Prostate gland (tissue), 2 donors: Measurements from ENCODE around the gene TMPO. TPM values are rescaled to one million over a fixed set of nuclear protein-coding genes. Genes with fewer than 3 reads are reported as not detected.
"Not testable (repeated sequence)": the region's sequence is repeated elsewhere in the genome, so short reads cannot be mapped to it uniquely, and the experiment has no call there.

ENCODE experiments used
- DNase-seq: peaks from one replicate; pipeline ENCODE4 v3.0.0-alpha.2; 2019; ENCODE audit warnings: low spot score
- H3K27ac ChIP-seq, 2 donors: fragments of 200-600 bp; sonication (generic); 2 replicates each; pipeline ENCODE4 v1.5.1; 2017 to 2019
- H3K27me3 ChIP-seq: fragments of 200-600 bp; sonication (generic); replicated peaks from 2 replicates; pipeline ENCODE4 v1.5.1; 2019; ENCODE audit not compliant: insufficient read depth
- H3K36me3 ChIP-seq, 2 donors: fragments of 200-600 bp; sonication (generic); 1 replicate in 1 of 2; 2 replicates in 1 of 2; pipeline versions ENCODE4 v1.5.1 to v1.8.1; 2017 to 2019
- H3K4me1 ChIP-seq: fragments of 200-600 bp; sonication (generic); replicated peaks from 2 replicates; pipeline ENCODE4 v1.5.1; 2019
- H3K4me3 ChIP-seq, 2 donors: fragments of 200-600 bp; sonication (generic); 2 replicates each; pipeline ENCODE4 v1.5.1; 2017 to 2019
- H3K9me3 ChIP-seq: fragments of 200-600 bp; sonication (generic); 2 replicates; pipeline ENCODE4 v1.5.1; 2017
- CTCF ChIP-seq, 4 experiments: fragments of 200-600 bp in 2 of 4; fragments of 450-650 bp in 2 of 4; sonication (generic) in 2 of 4; IDR thresholded peaks; 1 replicate in 3 of 4; 2 replicates in 1 of 4; pipeline ENCODE4 v1.5.1; 2016 to 2019; ENCODE audit warnings: antibody characterized with exemption in 4 of 4, mild to moderate bottlenecking in 2 of 4, moderate library complexity in 2 of 4
- POLR2A ChIP-seq: fragments of 450-650 bp; IDR thresholded peaks from one replicate; pipeline ENCODE4 v1.6.1; 2016; ENCODE audit warnings: antibody characterized with exemption, mild to moderate bottlenecking
- POLR2AphosphoS5 ChIP-seq: sonication (generic); formaldehyde crosslinking; IDR thresholded peaks from one replicate; pipeline ENCODE4 v1.6.1; 2017; ENCODE audit warnings: antibody characterized with exemption
- WGBS: methylation state at CpG from one replicate; pipeline ENCODE4 v1.1.5; 2018; 5-methylcytosine and 5-hydroxymethylcytosine counted together
- intact Hi-C: fragments of 100-400 bp; cut with DNase I; formaldehyde crosslinking; loops from one replicate; pipeline ENCODE4 v1.14.2; 2022
- total RNA-seq, 2 donors: library from RNA; depleted of rRNA; stranded (reverse); fragments of >200 nt; gene quantifications; one replicate each; pipeline ENCODE4 v1.1.0, GENCODE V29; 2016

The TMPO gene
- total RNA-seq, 2 donors from 2014 or later = 47.7 to 79.6 TPM

- no peak for TF ChIP-seq POLR2AphosphoS5
- no peak for TF ChIP-seq POLR2A
- TF ChIP-seq CTCF (IDR thresholded peaks at IDR 0.05) = no peak
- WGBS = 91% methylated on average over 3 of the region's 3 CpGs
- intact Hi-C loops = loop anchor here (10.0 kb wide), 1 partner anchor 443 kb away; no protein-coding TSS in a partner anchor
Observed at GRCh38 chr12:98561846-98562245, 46.5 kb downstream of the TMPO start.

DNA sequence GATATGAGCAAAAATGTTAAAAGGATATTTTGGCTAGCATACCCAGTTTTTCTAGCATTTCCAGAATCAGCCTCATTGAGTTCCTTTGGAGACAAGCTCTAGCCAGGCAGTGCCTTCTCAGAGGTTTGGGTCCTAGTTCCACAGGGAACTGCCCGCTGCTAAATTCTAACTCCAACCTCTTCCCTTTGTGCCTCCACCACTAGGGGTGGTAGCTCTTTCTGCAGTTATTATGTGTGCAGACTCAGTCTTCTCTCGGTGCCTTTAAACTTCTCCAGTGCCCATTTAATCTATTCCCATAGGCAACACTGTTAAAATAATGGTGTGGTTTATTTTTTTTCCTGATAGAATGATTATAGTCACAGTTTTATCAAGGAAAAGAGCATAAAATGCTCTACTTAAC, 56.6 kb downstream of the TMPO start:
- no peak for DNase-seq
- TF ChIP-seq POLR2A (no peak), POLR2AphosphoS5 (no peak), CTCF (IDR thresholded peaks at IDR 0.05) (no peak)
- H3K36me3 ChIP-seq = no peaks in the 10 kb centered on the region
- 76% methylated on average over 2 of the region's 2 CpGs for WGBS
- intact Hi-C loops = no loop called here
- no peaks in the 10 kb centered on the region for H3K27me3 ChIP-seq
- H3K9me3 ChIP-seq = no peaks in the 10 kb centered on the region
- no peak overlapping the region for H3K27ac ChIP-seq
- no peaks in the 10 kb centered on the region for H3K4me1 ChIP-seq
- no peak overlapping the region for H3K4me3 ChIP-seq

More at GRCh38 chr12:98561846-98562245, 46.5 kb downstream of the TMPO start:
- no peak for DNase-seq
- no peak overlapping the region for H3K4me3 ChIP-seq
- no peaks in the 10 kb centered on the region for H3K9me3 ChIP-seq
- no peaks in the 10 kb centered on the region for H3K27me3 ChIP-seq
- H3K4me1 ChIP-seq = no peaks in the 10 kb centered on the region
- no peaks in the 10 kb centered on the region for H3K36me3 ChIP-seq
- H3K27ac ChIP-seq = no peak overlapping the region

DNA sequence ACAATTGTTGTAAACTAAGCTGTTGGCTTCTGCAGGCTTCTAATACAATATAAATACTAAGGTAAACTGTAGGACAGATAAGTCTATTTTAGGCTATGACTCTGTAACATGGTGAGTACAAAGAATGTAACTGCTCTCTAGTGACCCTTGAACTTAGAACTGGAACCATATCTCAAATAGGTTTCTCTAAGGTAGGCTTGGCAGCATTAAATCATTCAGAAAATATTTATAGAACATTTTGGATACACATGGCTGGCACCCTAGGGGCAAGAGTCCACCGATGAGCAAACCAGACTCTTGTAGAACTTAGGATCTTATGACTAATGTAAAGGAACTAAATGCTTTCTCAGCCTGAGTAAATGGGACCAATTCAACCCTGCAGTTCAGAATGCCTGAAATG, 58.7 kb downstream of the TMPO start:
- no peak overlapping the region for H3K27ac ChIP-seq
- intact Hi-C loops = no loop called here
- no peak for DNase-seq
- TF ChIP-seq POLR2A (no peak), POLR2AphosphoS5 (no peak), CTCF (IDR thresholded peaks at IDR 0.05) (no peak)
- whole genome bisulfite sequencing = 62% methylated on average over 1 of the region's 1 CpG
- no peaks in the 10 kb centered on the region for H3K36me3 ChIP-seq
- no peaks in the 10 kb centered on the region for H3K4me1 ChIP-seq
- H3K9me3 ChIP-seq = no peaks in the 10 kb centered on the region
- no peaks in the 10 kb centered on the region for H3K27me3 ChIP-seq
- no peak overlapping the region for H3K4me3 ChIP-seq

DNA sequence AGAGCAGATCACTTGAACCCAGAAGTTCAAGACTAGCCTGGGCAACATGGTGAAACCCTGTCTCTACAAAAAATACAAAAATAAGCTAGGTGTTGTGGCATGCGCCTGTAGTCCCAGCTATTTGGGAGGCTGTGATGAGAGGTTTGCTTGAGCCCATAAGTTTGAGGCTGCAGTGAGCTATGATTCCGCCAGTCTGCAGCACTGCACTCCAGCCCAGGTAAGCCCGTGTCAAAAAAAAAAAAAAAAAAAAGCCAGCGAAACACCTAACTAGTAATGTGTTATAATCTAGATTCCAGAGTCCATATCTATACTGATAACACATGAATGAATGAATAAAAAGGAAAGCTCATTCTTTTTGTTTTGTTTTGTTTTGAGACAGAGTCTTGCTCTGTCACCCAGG, 59.6 kb downstream of the TMPO start:
- 93% methylated on average over 4 of the region's 4 CpGs for WGBS
- no peak for DNase-seq
- Histone ChIP-seq H3K36me3 (no peaks in the 10 kb centered on the region), H3K9me3 (no peaks in the 10 kb centered on the region), H3K27me3 (no peaks in the 10 kb centered on the region), H3K4me1 (no peaks in the 10 kb centered on the region), H3K27ac (no peak overlapping the region), H3K4me3 (no peak overlapping the region)
- intact Hi-C loops = no loop called here
- TF ChIP-seq POLR2A (no peak), CTCF (IDR thresholded peaks at IDR 0.05) (no peak), POLR2AphosphoS5 (no peak)

GRCh38 chr12:98576795-98577194, 61.4 kb downstream of the TMPO start:
- intact Hi-C loops, H3K4me3 ChIP-seq, H3K4me1 ChIP-seq, H3K27ac ChIP-seq, H3K27me3 ChIP-seq, H3K36me3 ChIP-seq, H3K9me3 ChIP-seq, DNase-seq: not testable (repeated sequence)
- WGBS = 76% methylated on average over 2 of the region's 2 CpGs
